Ishikawa (cell line): ENCODE data around the gene KRT33A.

ENCODE experiments used
- CEBPB ChIP-seq: IDR thresholded peaks from 2 replicates; pipeline ENCODE4 v1.6.1; 2012
- CREB1 ChIP-seq: IDR thresholded peaks from 2 replicates; pipeline ENCODE4 v1.6.1; 2012; ENCODE audit warnings: low read depth
- EP300 ChIP-seq: IDR thresholded peaks from 2 replicates; pipeline ENCODE4 v1.6.1; 2012; ENCODE audit warnings: borderline replicate concordance
- NFIC ChIP-seq: IDR thresholded peaks from 2 replicates; pipeline ENCODE4 v1.6.1; 2012
- RAD21 ChIP-seq: IDR thresholded peaks from 2 replicates; pipeline ENCODE4 v1.6.1; 2012; ENCODE audit warnings: low read depth
- TAF1 ChIP-seq: IDR thresholded peaks from 2 replicates; pipeline ENCODE4 v1.6.1; 2012; ENCODE audit warnings: low read depth, mild to moderate bottlenecking
- TCF12 ChIP-seq: IDR thresholded peaks from 2 replicates; pipeline ENCODE4 v1.6.1; 2012; ENCODE audit warnings: low read depth
- YY1 ChIP-seq: IDR thresholded peaks from 2 replicates; pipeline ENCODE4 v1.6.1; 2012; ENCODE audit warnings: low read depth
- ZBTB7A ChIP-seq: IDR thresholded peaks from 2 replicates; pipeline ENCODE4 v1.6.1; 2012; ENCODE audit warnings: low read depth
- TF ChIP-seq, protein P1 (sequence below): IDR thresholded peaks from 2 replicates; pipeline ENCODE4 v1.6.1; 2012
- TF ChIP-seq, protein P2 (sequence below): IDR thresholded peaks from 2 replicates; pipeline ENCODE4 v1.6.1; 2012; ENCODE audit warnings: low read depth, mild to moderate bottlenecking
- TF ChIP-seq, protein P3 (sequence below): IDR thresholded peaks from 2 replicates; pipeline ENCODE4 v1.6.1; 2012

DNA sequence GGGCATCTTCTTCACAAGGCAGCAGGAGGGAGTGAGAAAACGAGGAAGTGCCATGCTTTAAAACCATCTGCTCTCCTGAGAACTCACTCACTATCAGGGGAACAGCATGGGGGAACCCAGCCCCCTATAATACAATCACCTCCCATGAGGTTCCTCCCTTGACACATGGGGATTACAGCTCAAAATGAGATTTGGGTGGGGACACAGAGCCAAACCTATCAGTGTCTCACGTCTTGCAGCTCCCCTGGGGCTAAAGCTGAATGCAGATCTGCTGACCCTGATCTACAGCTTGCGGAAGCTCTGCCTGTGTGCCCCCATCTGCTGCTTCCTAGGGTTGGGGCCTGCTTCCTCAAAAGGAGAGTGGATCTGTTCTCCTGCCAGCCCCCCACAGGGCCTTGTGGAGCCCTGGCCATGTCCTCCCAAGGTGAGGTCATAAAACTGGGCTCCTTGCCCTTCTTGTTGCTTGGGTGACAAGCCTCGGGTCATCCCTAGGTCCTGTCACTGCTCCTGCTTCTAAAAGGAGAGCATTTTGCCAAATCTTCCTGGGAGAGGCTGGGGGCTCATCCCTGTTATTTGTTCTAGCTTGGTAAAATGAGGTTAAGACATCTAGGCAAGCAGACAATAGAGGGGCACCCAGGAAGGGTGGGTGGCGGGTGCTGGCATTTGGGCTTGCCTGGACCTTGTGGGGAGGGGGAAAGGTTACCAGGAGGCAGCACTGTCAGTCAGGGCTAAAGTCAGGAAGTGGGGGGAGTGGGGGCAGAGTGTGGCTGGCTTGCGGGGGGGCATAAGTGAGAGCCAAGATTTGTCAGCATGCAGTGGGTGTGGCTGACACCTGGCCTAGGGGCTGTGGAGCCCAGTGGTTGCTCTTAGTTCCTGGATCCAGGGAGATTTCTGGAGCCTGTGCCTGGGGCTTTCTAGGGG is 16.0 kb downstream of the KRT33A start:
- no peak for TF ChIP-seq TCF12
- TF ChIP-seq, protein P1, sequence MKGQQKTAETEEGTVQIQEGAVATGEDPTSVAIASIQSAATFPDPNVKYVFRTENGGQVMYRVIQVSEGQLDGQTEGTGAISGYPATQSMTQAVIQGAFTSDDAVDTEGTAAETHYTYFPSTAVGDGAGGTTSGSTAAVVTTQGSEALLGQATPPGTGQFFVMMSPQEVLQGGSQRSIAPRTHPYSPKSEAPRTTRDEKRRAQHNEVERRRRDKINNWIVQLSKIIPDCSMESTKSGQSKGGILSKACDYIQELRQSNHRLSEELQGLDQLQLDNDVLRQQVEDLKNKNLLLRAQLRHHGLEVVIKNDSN, result no peak
- TF ChIP-seq CREB1, result no peak
- TF ChIP-seq, protein P2, sequence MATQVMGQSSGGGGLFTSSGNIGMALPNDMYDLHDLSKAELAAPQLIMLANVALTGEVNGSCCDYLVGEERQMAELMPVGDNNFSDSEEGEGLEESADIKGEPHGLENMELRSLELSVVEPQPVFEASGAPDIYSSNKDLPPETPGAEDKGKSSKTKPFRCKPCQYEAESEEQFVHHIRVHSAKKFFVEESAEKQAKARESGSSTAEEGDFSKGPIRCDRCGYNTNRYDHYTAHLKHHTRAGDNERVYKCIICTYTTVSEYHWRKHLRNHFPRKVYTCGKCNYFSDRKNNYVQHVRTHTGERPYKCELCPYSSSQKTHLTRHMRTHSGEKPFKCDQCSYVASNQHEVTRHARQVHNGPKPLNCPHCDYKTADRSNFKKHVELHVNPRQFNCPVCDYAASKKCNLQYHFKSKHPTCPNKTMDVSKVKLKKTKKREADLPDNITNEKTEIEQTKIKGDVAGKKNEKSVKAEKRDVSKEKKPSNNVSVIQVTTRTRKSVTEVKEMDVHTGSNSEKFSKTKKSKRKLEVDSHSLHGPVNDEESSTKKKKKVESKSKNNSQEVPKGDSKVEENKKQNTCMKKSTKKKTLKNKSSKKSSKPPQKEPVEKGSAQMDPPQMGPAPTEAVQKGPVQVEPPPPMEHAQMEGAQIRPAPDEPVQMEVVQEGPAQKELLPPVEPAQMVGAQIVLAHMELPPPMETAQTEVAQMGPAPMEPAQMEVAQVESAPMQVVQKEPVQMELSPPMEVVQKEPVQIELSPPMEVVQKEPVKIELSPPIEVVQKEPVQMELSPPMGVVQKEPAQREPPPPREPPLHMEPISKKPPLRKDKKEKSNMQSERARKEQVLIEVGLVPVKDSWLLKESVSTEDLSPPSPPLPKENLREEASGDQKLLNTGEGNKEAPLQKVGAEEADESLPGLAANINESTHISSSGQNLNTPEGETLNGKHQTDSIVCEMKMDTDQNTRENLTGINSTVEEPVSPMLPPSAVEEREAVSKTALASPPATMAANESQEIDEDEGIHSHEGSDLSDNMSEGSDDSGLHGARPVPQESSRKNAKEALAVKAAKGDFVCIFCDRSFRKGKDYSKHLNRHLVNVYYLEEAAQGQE, result no peak
- TF ChIP-seq YY1, result no peak
- TF ChIP-seq CEBPB, result no peak
- TF ChIP-seq ZBTB7A, result no peak
- TF ChIP-seq RAD21, result no peak
- TF ChIP-seq, protein P3, sequence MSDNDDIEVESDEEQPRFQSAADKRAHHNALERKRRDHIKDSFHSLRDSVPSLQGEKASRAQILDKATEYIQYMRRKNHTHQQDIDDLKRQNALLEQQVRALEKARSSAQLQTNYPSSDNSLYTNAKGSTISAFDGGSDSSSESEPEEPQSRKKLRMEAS, result no peak
- no peak for TF ChIP-seq EP300
- TF ChIP-seq TAF1, result no peak
- no peak for TF ChIP-seq NFIC
